GM19025 (cell line): ENCODE measurements around the gene IRAK3.

Experiments used
- ATAC-seq: cut with Tn5 transposase; IDR thresholded peaks from one replicate; pipeline ENCODE4 v1.9.1; 2021; ENCODE audit warnings: mild to moderate bottlenecking, low read depth, moderate library complexity; ENCODE audit not compliant: unreplicated experiment

IRAK3 gene

GRCh38 chr12:66188584-66189485 lies at the start of gene IRAK3:
Gene IRAK3, plus strand, starts transcription at chr12:66189214. Its CDS starts 86 bp downstream, at chr12:66189300.
- peak; percentile 66 for ATAC-seq

- ATAC-seq, result no peak
Observed at GRCh38 chr12:66139328-66139727, 49.7 kb upstream of the IRAK3 start.

- no peak for ATAC-seq
Observed at GRCh38 chr12:66140731-66141130, 48.3 kb upstream of the IRAK3 start.

- no peak for ATAC-seq
Observed at GRCh38 chr12:66141299-66141698, 47.7 kb upstream of the IRAK3 start.

- ATAC-seq, result no peak
Observed at GRCh38 chr12:66142826-66143225, 46.2 kb upstream of the IRAK3 start.

- no peak for ATAC-seq
Observed at GRCh38 chr12:66143868-66144267, 45.1 kb upstream of the IRAK3 start.

GRCh38 chr12:66144791-66145754 lies 43.9 kb upstream of the IRAK3 start:
- no peak for ATAC-seq

- ATAC-seq, result no peak
Observed at GRCh38 chr12:66149702-66150398, 39.2 kb upstream of the IRAK3 start.

- ATAC-seq, result no peak
Observed at GRCh38 chr12:66152732-66153131, 36.3 kb upstream of the IRAK3 start.

- no peak for ATAC-seq
Observed at GRCh38 chr12:66154776-66155175, 34.2 kb upstream of the IRAK3 start.

GRCh38 chr12:66156654-66157053 lies 32.4 kb upstream of the IRAK3 start:
- no peak for ATAC-seq

- no peak for ATAC-seq
Observed at GRCh38 chr12:66159123-66159522, 29.9 kb upstream of the IRAK3 start.

- no peak for ATAC-seq
Observed at GRCh38 chr12:66160704-66161103, 28.3 kb upstream of the IRAK3 start.

GRCh38 chr12:66162701-66163100 lies 26.3 kb upstream of the IRAK3 start:
- no peak for ATAC-seq

GRCh38 chr12:66163289-66163688 lies 25.7 kb upstream of the IRAK3 start:
- no peak for ATAC-seq

- no peak for ATAC-seq
Observed at GRCh38 chr12:66164349-66164821, 24.6 kb upstream of the IRAK3 start.

- no peak for ATAC-seq
Observed at GRCh38 chr12:66165141-66165540, 23.9 kb upstream of the IRAK3 start.

GRCh38 chr12:66166561-66166960 lies 22.5 kb upstream of the IRAK3 start:
- no peak for ATAC-seq

GRCh38 chr12:66168410-66168809 lies 20.6 kb upstream of the IRAK3 start:
- ATAC-seq, result no peak
